HG03025 (cell line): ENCODE data around the gene EXOC6B.

ENCODE experiments used
- ATAC-seq: cut with Tn5 transposase; IDR thresholded peaks from one replicate; pipeline ENCODE4 v1.9.1; 2021; ENCODE audit warnings: mild to moderate bottlenecking, moderate library complexity; ENCODE audit not compliant: unreplicated experiment, low FRiP score

The EXOC6B gene

GRCh38 chr2:72825257-72826155 is at the start of gene EXOC6B:
EXOC6B (minus strand) TSS chr2:72826033.
- ATAC-seq: peak; percentile 94

DNA sequence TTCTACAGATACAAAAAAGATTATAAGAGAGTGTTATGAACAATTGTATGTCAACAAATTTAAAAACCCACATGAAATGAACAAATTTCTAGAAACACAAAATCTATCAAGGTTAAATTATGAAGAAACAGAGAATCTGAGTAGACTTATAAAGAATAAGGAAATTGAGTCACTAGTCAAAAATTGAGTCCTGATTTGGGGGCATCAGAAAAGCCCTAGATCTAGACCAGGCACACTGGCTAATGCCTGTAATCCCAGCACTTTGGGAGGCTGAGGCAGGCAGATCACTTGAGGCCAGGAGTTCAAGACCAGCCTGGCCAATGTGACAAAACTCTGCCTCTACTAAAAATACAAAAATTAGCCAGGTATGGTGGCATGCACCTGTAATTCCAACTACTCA is 46.0 kb upstream of the EXOC6B start:
- no peak for ATAC-seq

DNA sequence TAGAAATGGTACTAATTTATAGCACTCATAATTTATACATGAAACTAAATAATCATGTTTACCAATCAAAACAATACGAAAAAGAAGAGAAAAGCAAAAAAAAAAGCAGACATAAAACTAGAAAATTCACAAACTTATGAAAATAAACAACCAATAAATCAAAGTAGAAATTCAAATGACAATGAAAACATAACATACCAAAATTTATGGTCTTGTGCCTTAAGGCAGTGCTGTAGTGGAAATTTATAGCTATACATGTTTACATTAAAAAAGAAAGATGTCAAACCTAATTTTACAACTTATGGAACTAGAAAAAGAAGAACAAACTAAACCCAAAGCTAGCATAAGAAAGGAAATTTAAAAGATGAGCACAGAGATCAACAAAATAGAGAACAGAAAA is 45.2 kb upstream of the EXOC6B start:
- no peak for ATAC-seq

DNA sequence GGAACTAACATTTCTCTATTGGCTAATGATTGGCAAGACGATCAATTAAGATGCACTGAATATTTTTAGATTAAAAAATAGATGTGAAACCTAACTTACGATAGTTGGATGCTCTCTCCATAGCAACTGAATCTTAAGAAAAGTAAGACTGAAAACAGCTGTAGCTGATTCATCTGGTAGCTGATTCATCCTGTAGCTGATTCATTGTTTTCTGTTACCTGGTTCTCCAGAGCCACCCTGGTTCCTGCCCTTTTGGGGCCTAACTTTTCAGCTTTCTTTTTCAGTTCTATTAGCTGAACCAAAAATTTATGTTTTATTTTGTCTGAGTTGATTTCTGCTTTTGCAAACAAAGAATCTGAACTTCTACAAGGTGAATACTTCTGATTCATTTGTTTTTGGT is 38.7 kb upstream of the EXOC6B start:
- no peak for ATAC-seq

GRCh38 chr2:72863046-72863445 is 37.2 kb upstream of the EXOC6B start:
- no peak for ATAC-seq

GRCh38 chr2:72862239-72862988 is 36.6 kb upstream of the EXOC6B start:
- peak; percentile 89 for ATAC-seq

GRCh38 chr2:72859831-72860262 is 34.0 kb upstream of the EXOC6B start:
- peak; percentile 71 for ATAC-seq

DNA sequence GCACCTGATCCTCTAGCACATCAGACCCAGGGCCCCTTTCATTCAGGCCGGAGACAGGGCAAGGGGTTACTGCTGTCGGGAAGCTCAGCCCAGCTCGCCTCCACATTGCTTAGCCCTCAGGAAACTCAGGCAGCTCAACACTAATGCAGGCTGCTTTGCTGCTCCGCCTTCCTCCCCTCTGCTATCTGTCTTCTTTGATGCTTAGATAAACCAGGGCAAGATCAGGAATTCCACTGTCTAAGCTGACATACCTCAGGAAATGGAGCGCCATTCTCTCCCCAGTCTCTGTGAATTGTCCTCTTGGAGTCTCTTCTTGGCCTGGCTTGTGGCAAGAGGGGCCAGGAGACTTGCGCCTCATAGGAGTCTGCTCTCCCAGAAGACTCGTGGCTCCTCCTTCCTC is 25.5 kb upstream of the EXOC6B start:
- ATAC-seq: no peak

DNA sequence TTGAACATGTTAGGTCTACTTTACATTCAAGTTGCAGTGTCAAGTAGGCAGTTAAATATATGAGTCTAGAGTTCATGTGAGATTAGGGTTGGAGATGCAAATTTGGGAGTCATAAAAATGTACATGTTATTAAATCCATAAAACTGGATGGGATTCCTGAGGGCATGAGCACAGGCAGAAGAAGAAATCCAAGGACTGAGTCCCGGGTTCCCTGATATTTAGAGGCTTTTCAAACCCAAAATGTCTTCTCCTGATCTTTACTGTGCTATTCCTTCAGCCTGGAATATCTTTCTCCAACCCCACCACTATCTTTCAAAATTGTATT is 23.3 kb upstream of the EXOC6B start:
- no peak for ATAC-seq

DNA sequence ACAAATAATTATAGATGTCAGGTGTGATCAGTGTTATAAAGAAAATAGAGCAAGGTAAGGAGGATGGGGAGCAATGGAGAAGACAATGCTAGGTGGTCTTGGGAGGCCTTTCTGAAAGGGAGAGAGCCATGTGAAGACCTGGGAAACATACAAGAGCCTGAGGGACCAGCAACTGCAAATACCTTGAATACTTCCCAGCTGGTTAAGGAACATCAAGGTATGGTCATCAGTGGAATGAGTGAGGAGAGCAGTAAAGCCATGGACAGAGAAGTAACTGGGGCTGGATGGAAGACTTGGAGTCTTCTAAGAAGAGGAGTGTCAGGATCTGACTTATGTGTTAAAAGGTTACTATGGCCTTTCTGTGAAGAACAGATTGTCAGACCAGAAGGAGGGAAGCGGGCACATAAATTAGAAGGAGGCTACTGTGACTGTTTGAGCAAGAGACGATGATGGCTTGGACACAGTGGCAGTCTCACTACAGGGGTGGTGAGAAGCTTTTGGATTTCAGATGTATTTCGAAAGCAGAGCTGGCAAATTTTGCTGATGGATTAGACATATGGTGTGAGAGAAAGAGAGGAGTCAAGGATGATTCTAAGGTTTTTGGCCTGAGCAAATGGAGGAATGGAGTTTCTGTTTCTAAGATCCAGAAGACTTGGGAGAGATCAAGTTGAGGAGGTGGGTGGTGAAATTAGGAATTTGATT is 22.8 kb upstream of the EXOC6B start:
- no peak for ATAC-seq

DNA sequence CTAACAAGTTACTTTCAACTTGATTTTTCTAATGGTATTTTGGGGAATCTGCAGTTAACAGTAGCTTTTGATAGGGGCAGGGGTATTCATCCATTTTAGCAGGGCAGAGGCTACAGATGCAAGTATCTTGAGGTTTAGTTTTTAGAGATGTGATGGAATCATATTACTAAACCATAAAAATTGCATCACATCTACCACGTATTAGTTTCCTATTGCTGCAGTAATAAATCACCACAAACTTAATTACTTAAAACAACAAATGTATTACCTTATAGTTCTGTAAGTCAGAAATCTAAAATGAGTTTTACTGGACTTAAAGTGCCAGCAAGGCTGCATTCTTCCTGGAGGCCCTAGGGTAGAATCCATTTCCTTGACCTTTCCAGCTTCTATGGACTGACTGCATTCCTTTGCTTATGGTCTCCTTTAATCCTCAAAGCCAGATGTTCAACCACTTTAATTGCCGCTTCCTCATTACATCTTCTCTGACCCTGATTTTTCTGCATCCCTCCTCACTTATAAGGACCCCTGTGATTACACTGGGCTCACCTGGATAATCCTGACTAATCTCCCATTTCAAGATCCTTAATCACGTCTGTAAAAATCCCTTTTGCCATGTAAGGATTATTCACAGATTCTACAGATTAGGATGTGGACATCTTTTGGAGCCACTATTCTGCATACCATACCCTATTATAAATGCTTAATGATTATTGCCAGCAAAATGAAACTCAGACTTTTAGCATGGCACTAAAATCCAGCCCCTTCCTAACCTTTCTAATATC is 21.9 kb upstream of the EXOC6B start:
- no peak for ATAC-seq

- ATAC-seq: peak; percentile 79
Measured at GRCh38 chr2:72846171-72847095, 20.6 kb upstream of the EXOC6B start.

DNA sequence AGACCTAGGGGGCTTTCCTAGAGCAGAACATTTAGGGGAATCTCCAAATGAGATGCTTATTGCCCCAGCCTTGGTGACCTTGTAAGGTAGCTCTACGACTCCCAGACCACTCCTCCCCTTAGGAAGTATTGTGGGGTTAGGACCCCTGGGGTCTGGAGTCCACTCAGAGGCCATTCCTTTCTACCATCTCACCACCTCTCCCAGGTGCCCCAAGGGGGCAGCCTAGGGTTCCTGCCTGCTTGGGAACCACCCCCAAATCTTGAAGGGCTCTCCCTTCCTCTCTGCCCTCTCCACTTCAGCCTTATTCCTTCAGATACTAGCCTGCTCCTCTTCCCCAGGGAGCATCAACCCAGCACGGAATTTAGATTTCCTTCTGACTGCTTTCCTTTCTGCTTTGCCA is 17.5 kb upstream of the EXOC6B start:
- no peak for ATAC-seq

DNA sequence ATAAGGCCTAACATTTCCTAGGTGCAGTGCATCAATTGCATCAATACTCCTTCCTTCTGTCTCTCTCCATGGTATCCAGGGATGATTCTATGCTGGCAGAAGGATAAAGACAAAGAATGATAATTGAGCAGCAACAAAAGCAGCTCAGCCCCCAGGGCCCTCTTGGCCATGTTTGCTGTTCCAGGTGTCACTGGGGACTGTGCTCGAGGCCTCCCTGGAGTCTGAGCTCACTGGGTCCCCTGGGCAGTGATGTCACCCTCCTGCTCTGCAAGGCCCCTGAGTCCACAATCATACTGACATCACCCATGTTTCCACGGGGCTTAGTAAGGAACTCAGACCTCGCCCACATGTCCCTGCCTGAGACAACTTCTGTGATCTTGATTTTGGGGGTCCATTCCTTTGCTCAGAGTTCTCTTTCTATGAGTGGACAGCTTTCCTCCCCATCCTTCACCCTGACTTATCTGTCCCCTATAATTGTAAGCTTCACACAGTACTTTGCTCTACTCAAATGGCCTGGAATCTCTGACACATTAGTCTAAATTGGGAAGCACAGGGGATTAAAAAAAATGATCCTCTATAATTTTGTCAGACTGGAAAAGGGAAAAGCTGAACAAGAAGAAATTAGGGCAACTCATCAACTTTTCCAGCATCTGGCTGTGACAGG is 15.8 kb upstream of the EXOC6B start:
- ATAC-seq: no peak

DNA sequence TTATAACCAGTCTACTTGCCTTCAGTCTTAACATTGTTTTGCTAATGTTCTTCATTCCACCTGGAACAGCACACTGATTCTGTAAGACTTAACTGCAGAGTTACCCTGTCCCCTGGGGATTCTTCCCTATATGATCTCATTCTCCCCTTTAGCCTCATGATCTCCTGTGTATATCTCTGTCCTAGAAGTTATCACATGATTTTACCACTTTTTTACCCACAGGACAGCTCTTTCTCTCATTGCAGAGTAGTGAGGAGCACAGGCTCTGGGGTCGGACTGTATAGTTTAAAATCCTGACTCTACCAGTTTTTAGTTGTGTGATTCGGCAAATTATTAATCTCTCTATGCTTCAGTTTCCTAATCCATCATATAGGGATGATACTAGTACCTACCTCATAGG is 14.2 kb upstream of the EXOC6B start:
- no peak for ATAC-seq

DNA sequence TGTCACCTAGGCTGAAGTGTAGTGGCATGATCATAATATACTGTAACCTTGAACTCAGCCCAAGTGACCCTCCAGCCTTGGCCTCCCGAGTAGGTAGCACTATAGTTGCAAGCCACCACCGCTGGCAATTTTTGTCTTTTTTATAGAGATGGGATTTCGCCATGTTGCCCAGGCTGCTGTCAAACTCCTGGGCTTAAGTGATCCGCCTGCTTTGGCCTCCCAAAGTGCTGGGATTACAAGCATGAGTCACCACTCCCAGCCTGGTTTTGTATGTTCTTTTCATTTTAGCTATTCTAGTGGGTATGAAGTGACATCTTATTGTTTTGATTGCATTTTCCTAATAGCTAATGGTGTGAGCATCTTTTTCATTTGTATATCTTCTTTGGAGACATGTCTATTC is 11.3 kb upstream of the EXOC6B start:
- ATAC-seq: no peak

DNA sequence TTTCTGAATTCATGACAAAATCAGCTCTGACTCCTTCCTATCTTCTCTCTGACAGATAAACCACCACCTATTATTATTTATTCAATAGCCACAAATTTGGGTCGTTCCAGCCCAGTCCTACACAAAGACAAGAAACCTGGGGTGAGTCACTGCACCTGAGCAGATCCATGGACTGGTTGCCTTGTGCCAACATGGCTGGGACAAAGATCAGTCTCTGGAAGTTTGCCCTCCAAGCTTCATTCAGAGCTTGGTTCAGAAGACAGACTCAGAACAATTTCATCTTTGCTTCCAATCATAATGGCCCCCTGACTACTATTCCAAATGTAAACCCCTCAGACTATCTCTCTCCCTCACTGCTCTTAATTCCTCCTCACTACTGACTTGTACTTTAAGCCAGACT is 9.6 kb upstream of the EXOC6B start:
- no peak for ATAC-seq

DNA sequence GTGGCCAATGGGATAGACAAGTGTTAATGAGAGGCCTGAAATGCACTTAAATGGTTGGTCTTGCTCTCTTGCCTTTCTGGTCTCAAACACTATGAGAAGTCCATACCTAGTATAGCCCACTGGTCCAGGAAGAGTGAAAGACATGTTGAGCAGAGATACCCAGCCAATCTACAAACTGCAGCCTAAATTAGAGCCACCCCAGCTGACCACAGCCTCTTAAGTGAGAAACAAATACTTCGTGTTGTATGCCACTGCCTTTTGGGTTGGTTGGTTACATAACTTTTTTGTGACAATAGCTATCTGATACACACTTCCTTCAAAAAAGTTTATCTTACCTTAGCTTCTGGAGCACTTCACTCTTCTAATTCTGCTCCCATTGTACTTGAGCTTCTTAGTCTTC is 8.8 kb upstream of the EXOC6B start:
- ATAC-seq: no peak
